Fibroblast of lung (primary cell): ENCODE data around the gene KCNJ12. TPM values are rescaled to one million over a fixed set of nuclear protein-coding genes. Genes with fewer than 3 reads are reported as not detected.

Experiments used
- DNase-seq, 2 donors: peaks; one replicate each; pipeline versions ENCODE4 v3.0.0 to v3.0.0-alpha.2; 2010; ENCODE audit warnings: low read depth in 2 of 2
- H2AFZ ChIP-seq: 2 replicates; pipeline ENCODE4 v1.5.1; 2012; ENCODE audit warnings: low read length, control low read depth, inconsistent platforms
- H3K27ac ChIP-seq: 2 replicates; pipeline ENCODE4 v1.5.1; 2011; ENCODE audit warnings: low read length, control low read depth; ENCODE audit not compliant: insufficient read depth
- H3K27me3 ChIP-seq: 2 replicates; pipeline ENCODE4 v1.5.1; 2011; ENCODE audit warnings: mild to moderate bottlenecking, low read length; ENCODE audit not compliant: control insufficient read depth, insufficient read depth
- H3K36me3 ChIP-seq: 2 replicates; pipeline ENCODE4 v1.5.1; 2011; ENCODE audit warnings: low read length; ENCODE audit not compliant: control insufficient read depth, insufficient read depth
- H3K4me1 ChIP-seq: 2 replicates; pipeline ENCODE4 v1.5.1; 2011; ENCODE audit warnings: low read length; ENCODE audit not compliant: control insufficient read depth, insufficient read depth; ENCODE audit errors: extremely low read depth
- H3K4me2 ChIP-seq: 2 replicates; pipeline ENCODE4 v1.5.1; 2011; ENCODE audit warnings: low read length, control low read depth; ENCODE audit not compliant: insufficient read depth; ENCODE audit errors: extremely low read depth
- H3K4me3 ChIP-seq, 4 experiments: fragments of 200-600 bp in 1 of 4; sonication (generic) in 1 of 4; replicated peaks in 1 of 4; 2 replicates each; pipeline ENCODE4 v1.5.1; 2011 to 2016; ENCODE audit warnings: low read length in 4 of 4, low read depth in 3 of 4, mild to moderate bottlenecking in 3 of 4, control low read depth in 2 of 4, inconsistent platforms in 1 of 4, mixed read lengths in 1 of 4; ENCODE audit not compliant: insufficient read depth in 1 of 4; ENCODE audit errors: control extremely low read depth in 1 of 4
- H3K79me2 ChIP-seq: 2 replicates; pipeline ENCODE4 v1.5.1; 2012; ENCODE audit warnings: mild to moderate bottlenecking, low read length, inconsistent platforms; ENCODE audit not compliant: control insufficient read depth, insufficient read depth
- H3K9ac ChIP-seq: 2 replicates; pipeline ENCODE4 v1.5.1; 2011; ENCODE audit warnings: mild to moderate bottlenecking, low read length, control low read depth; ENCODE audit not compliant: insufficient read depth
- H3K9me3 ChIP-seq: 2 replicates; pipeline ENCODE4 v1.5.1; 2012; ENCODE audit warnings: low read depth, low read length; ENCODE audit not compliant: control insufficient read depth, insufficient read depth
- H4K20me1 ChIP-seq: 2 replicates; pipeline ENCODE4 v1.5.1; 2011; ENCODE audit warnings: low read length; ENCODE audit not compliant: control insufficient read depth, insufficient read depth; ENCODE audit errors: extremely low read depth
- CTCF ChIP-seq, 2 donors: IDR thresholded peaks in 1 of 2; conservative IDR thresholded peaks in 1 of 2; 1 replicate in 1 of 2; 2 replicates in 1 of 2; pipeline ENCODE4 v1.5.1; 2011 to 2012; ENCODE audit warnings: low read length in 2 of 2, control low read depth in 1 of 2, inconsistent platforms in 1 of 2, low read depth in 1 of 2, mild to moderate bottlenecking in 1 of 2
- EZH2 ChIP-seq: IDR thresholded peaks from 2 replicates; pipeline ENCODE4 v1.5.1; 2012; ENCODE audit warnings: low read length, control low read depth, mild to moderate bottlenecking; ENCODE audit errors: missing control alignments
- polyA plus RNA-seq, 2 donors: library from polyadenylated mRNA; depleted of rRNA in 1 of 2; stranded (reverse) in 1 of 2; unstranded in 1 of 2; fragments of >200 nt; gene quantifications; 2 replicates each; pipeline ENCODE4 v1.2.1, GENCODE V29; 2011 to 2012; ENCODE audit warnings: missing spikeins in 1 of 2
- total RNA-seq: library from RNA; depleted of rRNA; stranded (reverse); fragments of >200 nt; gene quantifications from 2 replicates; pipeline ENCODE4 v1.2.1, GENCODE V29; 2014

Gene KCNJ12
- total and polyA plus RNA-seq, 2 donors (not counting 1 experiment from before 2014, with no cell fraction given), result 0.09 to 0.66 TPM

- Histone ChIP-seq H3K9me3 (no peaks in the 10 kb centered on the region), H3K4me2 (no peak overlapping the region), H3K4me3 (no peak overlapping the region), H4K20me1 (no peaks in the 10 kb centered on the region), H3K4me1 (no peaks in the 10 kb centered on the region), H3K36me3 (no peaks in the 10 kb centered on the region), H3K27ac (no peak overlapping the region), H3K9ac (no peak overlapping the region), H3K79me2 (no peaks in the 10 kb centered on the region), H3K27me3 (peaks cover 9% of the 10 kb centered on the region), H2AFZ (no peak overlapping the region)
- TF ChIP-seq EZH2, result no peak
- TF ChIP-seq CTCF (conservative IDR thresholded peaks at IDR 0.05 in 1 of 2, IDR thresholded peaks at IDR 0.05 in 1 of 2; ENCODE audit: low read depth in 1 of 2, low read length in 2 of 2), result no peak
- no peak for DNase-seq
These were observed 996 bp upstream of the KCNJ12 start for GRCh38 chr17:21375162-21375560.

GRCh38 chr17:21375757-21376080, 438 bp upstream of the KCNJ12 start:
- no peak overlapping the region for H2AFZ ChIP-seq

More at GRCh38 chr17:21375757-21376080, 438 bp upstream of the KCNJ12 start:
- Histone ChIP-seq H3K9ac (no peak overlapping the region), H3K4me1 (no peaks in the 10 kb centered on the region), H3K27ac (no peak overlapping the region), H3K36me3 (no peaks in the 10 kb centered on the region), H3K9me3 (no peaks in the 10 kb centered on the region), H3K79me2 (no peaks in the 10 kb centered on the region), H4K20me1 (no peaks in the 10 kb centered on the region), H3K27me3 (peaks cover 9% of the 10 kb centered on the region), H3K4me3 (no peak overlapping the region), H3K4me2 (no peak overlapping the region)
- peak; percentile 72 for TF ChIP-seq EZH2
- TF ChIP-seq CTCF (conservative IDR thresholded peaks at IDR 0.05 in 1 of 2, IDR thresholded peaks at IDR 0.05 in 1 of 2; ENCODE audit: low read depth in 1 of 2, low read length in 2 of 2), result no peak
- DNase-seq, result peak in 1 of 2 donors; percentile 5
